GM23248 (cell line): ENCODE results near the gene IFIT1B. TPM values are rescaled to one million over a fixed set of nuclear protein-coding genes. Genes with fewer than 3 reads are reported as not detected.

Experiments used
- DNase-seq: peaks from one replicate; pipeline ENCODE4 v3.0.0-alpha.2; 2015
- H2AFZ ChIP-seq: fragments of 200-600 bp; sonication (generic); 2 replicates; pipeline ENCODE4 v1.6.1; 2016; ENCODE audit warnings: antibody characterized with exemption
- H3F3A ChIP-seq: fragments of 200-600 bp; sonication (generic); 2 replicates; pipeline ENCODE4 v1.6.1; 2016; ENCODE audit warnings: mild to moderate bottlenecking, antibody characterized with exemption, mixed run types; ENCODE audit not compliant: insufficient read depth
- H3K27ac ChIP-seq: fragments of 200-600 bp; sonication (generic); 2 replicates; pipeline ENCODE4 v1.5.1; 2016; ENCODE audit warnings: mild to moderate bottlenecking
- H3K27me3 ChIP-seq: fragments of 200-600 bp; sonication (generic); replicated peaks from 2 replicates; pipeline ENCODE4 v1.6.1; 2016; ENCODE audit warnings: mild to moderate bottlenecking; ENCODE audit not compliant: insufficient read depth
- H3K36me3 ChIP-seq: fragments of 200-600 bp; sonication (generic); 2 replicates; pipeline ENCODE4 v1.6.1; 2016; ENCODE audit warnings: low read depth, mild to moderate bottlenecking
- H3K4me1 ChIP-seq: fragments of 200-600 bp; sonication (generic); 2 replicates; pipeline ENCODE4 v1.6.1; 2016; ENCODE audit warnings: mild to moderate bottlenecking; ENCODE audit not compliant: insufficient read depth
- H3K4me2 ChIP-seq: fragments of 200-600 bp; sonication (generic); one replicate; pipeline ENCODE4 v1.6.1; 2016; ENCODE audit warnings: mild to moderate bottlenecking; ENCODE audit not compliant: unreplicated experiment
- H3K4me3 ChIP-seq: fragments of 200-600 bp; sonication (generic); 2 replicates; pipeline ENCODE4 v1.5.1; 2016; ENCODE audit warnings: mild to moderate bottlenecking
- H3K79me2 ChIP-seq: fragments of 200-600 bp; sonication (generic); 2 replicates; pipeline ENCODE4 v1.6.1; 2016; ENCODE audit warnings: mild to moderate bottlenecking; ENCODE audit not compliant: insufficient read depth
- H3K9ac ChIP-seq: fragments of 200-600 bp; sonication (generic); 2 replicates; pipeline ENCODE4 v1.6.1; 2016; ENCODE audit warnings: mild to moderate bottlenecking
- H3K9me2 ChIP-seq: fragments of 200-600 bp; sonication (generic); 2 replicates; pipeline ENCODE4 v1.6.1; 2016; ENCODE audit warnings: mixed run types, mild to moderate bottlenecking, moderate library complexity; ENCODE audit not compliant: insufficient read depth
- H3K9me3 ChIP-seq: fragments of 200-600 bp; sonication (generic); one replicate; pipeline ENCODE4 v1.6.1; 2017; ENCODE audit warnings: low read depth
- H4K20me1 ChIP-seq: fragments of 200-600 bp; sonication (generic); 2 replicates; pipeline ENCODE4 v1.6.0; 2016; ENCODE audit not compliant: insufficient read depth
- EZH2 ChIP-seq: fragments of 200-600 bp; sonication (generic); IDR thresholded peaks from 2 replicates; pipeline ENCODE4 v1.6.1; 2018; ENCODE audit warnings: antibody characterized with exemption, mild to moderate bottlenecking; ENCODE audit not compliant: insufficient read depth, poor library complexity, severe bottlenecking
- EZH2phosphoT487 ChIP-seq: fragments of 200-600 bp; sonication (generic); IDR thresholded peaks from 2 replicates; pipeline ENCODE4 v1.6.1; 2018; ENCODE audit warnings: antibody characterized with exemption, moderate library complexity, mild to moderate bottlenecking, low read depth; ENCODE audit not compliant: insufficient read depth
- WGBS, 2 experiments: methylation state at CpG; one replicate each; pipeline ENCODE4 v1.1.6; 2015 to 2017; ENCODE audit warnings: low lambda C conversion rate in 2 of 2, low coverage in 1 of 2; ENCODE audit errors: missing lambda C conversion rate in 2 of 2; 5-methylcytosine and 5-hydroxymethylcytosine counted together
- in situ Hi-C: fragments of 300-500 bp; cut with MboI; formaldehyde crosslinking; loops from 2 replicates; pipeline ENCODE4 v1.15.0; 2020
- polyA plus RNA-seq: library from polyadenylated mRNA; unstranded; fragments of >200 nt; fragmentation: Nextera tagmentation; extraction: Ambion mirVana; gene quantifications from 2 replicates; pipeline ENCODE4 v1.2.1, GENCODE V29; 2016
- total RNA-seq: library from RNA; depleted of rRNA; stranded (reverse); fragments of >200 nt; shearing (Covaris generic); gene quantifications from 2 replicates; pipeline ENCODE4 v1.2.3, GENCODE V29; 2014

IFIT1B gene
- total and polyA plus RNA-seq, 2 experiments from 2014 or later = not detected

GRCh38 chr10:89414146-89414878 lies 36.5 kb downstream of the IFIT1B start, which contains the start of gene IFIT5:
Gene IFIT5 (plus strand): TSS chr10:89414568. CDS start chr10:89414799, 231 bp downstream.
- Histone ChIP-seq H3K4me3 (peak within 1 kb of the TSS; percentile 86), H2AFZ (peak within 1 kb of the TSS; percentile 94), H3K9me3 (no peaks in the 10 kb centered on the region), H3K79me2 (peaks cover 45% of the 10 kb centered on the region), H3K9me2 (no peaks in the 10 kb centered on the region), H4K20me1 (no peaks in the 10 kb centered on the region), H3K36me3 (0 out of 2 replicates have a peak, but pooled peaks cover 18% of the 10 kb centered on the region), H3K4me2 (peak within 1 kb of the TSS; percentile 89), H3K27me3 (no peaks in the 10 kb centered on the region), H3F3A (peaks cover 7% of the 10 kb centered on the region), H3K9ac (peak within 1 kb of the TSS; percentile 93), H3K27ac (peak within 1 kb of the TSS; percentile 89), H3K4me1 (peaks cover 11% of the 10 kb centered on the region)
- TF ChIP-seq EZH2phosphoT487 (no peak), EZH2 (no peak)
- WGBS, 2 experiments = 0 to 1% methylated on average over 45 to 48 of the region's 48 CpGs
- in situ Hi-C loops = loop anchor here (25.0 kb wide), 1 partner anchor 298 kb away; the partner anchor contains the start of gene KIF20B
- peak; percentile 86 for DNase-seq

- H3K9ac ChIP-seq = peak overlapping the region; percentile 93
- H3K9me2 ChIP-seq = no peaks in the 10 kb centered on the region
- H3K4me3 ChIP-seq = peak overlapping the region; percentile 86
- H2AFZ ChIP-seq = peak overlapping the region; percentile 94
- 4 to 6% methylated on average over 66 of the region's 66 CpGs for WGBS, 2 experiments
- peaks cover 45% of the 10 kb centered on the region for H3K79me2 ChIP-seq
- H3K4me2 ChIP-seq = peak overlapping the region; percentile 89
- peaks cover 7% of the 10 kb centered on the region for H3F3A ChIP-seq
- no peaks in the 10 kb centered on the region for H3K9me3 ChIP-seq
- H3K27ac ChIP-seq = peak overlapping the region; percentile 89
- peak; percentile 71 for DNase-seq
- no peaks in the 10 kb centered on the region for H4K20me1 ChIP-seq
- in situ Hi-C loops = loop anchor here (25.0 kb wide), 1 partner anchor 297 kb away; the partner anchor contains the start of gene KIF20B
- H3K27me3 ChIP-seq = no peaks in the 10 kb centered on the region
- H3K4me1 ChIP-seq = peaks cover 12% of the 10 kb centered on the region
- H3K36me3 ChIP-seq = 0 out of 2 replicates have a peak, but pooled peaks cover 18% of the 10 kb centered on the region
- TF ChIP-seq EZH2 (no peak), EZH2phosphoT487 (no peak)
Observed at GRCh38 chr10:89414879-89415821, 37.3 kb downstream of the IFIT1B start.

- Histone ChIP-seq H3K4me3 (no peak overlapping the region), H3K36me3 (peaks cover 22% of the 10 kb centered on the region; the same call in 1 of the 2 replicates), H3K9me3 (no peaks in the 10 kb centered on the region), H3F3A (peaks cover 7% of the 10 kb centered on the region), H3K4me2 (no peak overlapping the region), H3K79me2 (peaks cover 45% of the 10 kb centered on the region), H3K9me2 (no peaks in the 10 kb centered on the region), H2AFZ (no peak overlapping the region), H3K4me1 (peaks cover 12% of the 10 kb centered on the region), H3K27me3 (no peaks in the 10 kb centered on the region), H4K20me1 (no peaks in the 10 kb centered on the region), H3K9ac (no peak overlapping the region), H3K27ac (no peak overlapping the region)
- 93 to 100% methylated on average over 1 of the region's 1 CpG for WGBS, 2 experiments
- in situ Hi-C loops = loop anchor here (25.0 kb wide), 1 partner anchor 296 kb away; the partner anchor contains the start of gene KIF20B
- TF ChIP-seq EZH2 (no peak), EZH2phosphoT487 (no peak)
- DNase-seq = no peak
Observed at GRCh38 chr10:89416465-89416864, 38.6 kb downstream of the IFIT1B start.

DNA sequence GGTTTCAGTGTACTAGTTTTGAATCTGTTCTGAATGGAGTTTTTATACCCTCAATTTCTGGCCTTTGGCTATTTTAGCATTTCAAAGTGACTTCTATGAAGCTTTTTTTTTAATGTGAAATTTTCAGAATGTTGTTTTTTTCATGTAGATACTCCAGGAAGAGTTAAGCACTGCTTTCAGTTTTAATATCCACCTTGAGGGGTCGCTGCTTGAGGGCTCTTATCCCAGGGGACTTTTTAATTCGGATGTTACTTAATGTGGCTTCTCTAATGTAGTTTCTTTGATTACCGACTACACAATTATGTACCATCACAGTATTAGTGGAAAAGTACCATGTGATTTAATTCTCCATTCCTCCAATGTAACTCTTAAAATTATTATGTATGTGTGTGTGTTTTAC lies 41.7 kb downstream of the IFIT1B start:
- WGBS, 2 experiments = 11 to 15% methylated on average over 3 of the region's 3 CpGs
- Histone ChIP-seq H3K27me3 (no peaks in the 10 kb centered on the region), H3K27ac (no peak overlapping the region), H3K79me2 (peaks cover 39% of the 10 kb centered on the region), H3K4me1 (peaks cover 9% of the 10 kb centered on the region), H3K9ac (0 out of 2 replicates have a peak overlapping the region, but pooled peaks have one; percentile 4), H4K20me1 (no peaks in the 10 kb centered on the region), H2AFZ (peak overlapping the region; percentile 26; the same call in 1 of the 2 replicates), H3K4me3 (peak overlapping the region; percentile 21; the same call in 1 of the 2 replicates), H3K9me3 (no peaks in the 10 kb centered on the region), H3F3A (no peaks in the 10 kb centered on the region), H3K36me3 (peaks cover 22% of the 10 kb centered on the region; the same call in 1 of the 2 replicates), H3K4me2 (peak overlapping the region; percentile 46), H3K9me2 (no peaks in the 10 kb centered on the region)
- peak; percentile 66 for DNase-seq
- in situ Hi-C loops = loop anchor here (25.0 kb wide), 1 partner anchor 293 kb away; the partner anchor contains the start of gene KIF20B
- TF ChIP-seq EZH2 (no peak), EZH2phosphoT487 (no peak)
